ENCODE data around the gene KLRG1. TPM values are rescaled to one million over a fixed set of nuclear protein-coding genes. Genes with fewer than 3 reads are reported as not detected.

The KLRG1 gene
- polyA plus RNA-seq (2011; rRNA removed) (0.43 and 0.63 TPM in 2 replicates), polyA minus RNA-seq (2011; rRNA and poly(A)+ RNA removed) (not detected in 2 replicates)

DNA sequence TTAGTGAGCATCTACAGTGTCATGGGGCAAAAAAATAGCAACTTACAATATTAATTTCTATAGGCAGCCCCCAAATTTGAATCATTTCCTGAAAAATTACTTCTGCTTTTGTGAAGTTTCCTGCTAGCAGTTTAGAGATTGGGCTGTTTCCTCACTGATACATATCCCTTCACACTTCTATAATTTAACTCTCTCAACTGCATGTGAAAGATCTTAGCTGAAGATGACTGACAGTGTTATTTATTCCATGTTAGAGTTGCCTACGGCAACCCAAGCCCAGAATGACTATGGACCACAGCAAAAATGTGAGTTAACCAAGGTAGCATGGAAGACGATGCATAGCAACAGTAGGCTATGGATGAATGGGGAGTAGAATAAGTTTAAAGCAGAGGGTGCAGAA lies at the start of gene KLRG1:
TSS of gene KLRG1 (plus strand) at position 134 of the 400 bp plus-strand sequence. CDS start at position 224, 90 bp downstream.
- Histone ChIP-seq H3K36me3 (ENCODE audit: control insufficient read depth, insufficient read depth, low read length) (no peaks in the 10 kb centered on the region), H3K4me3 (ENCODE audit: low read depth, low read length) (no peak within 1 kb of the TSS), H3K27me3 (ENCODE audit: control insufficient read depth, insufficient read depth, low read length) (no peaks in the 10 kb centered on the region)
- CTCF ChIA-PET = no interaction called here
- POLR2A ChIA-PET = no interaction called here
- no peak for DNase-seq (ENCODE audit: low read depth)
- TF ChIP-seq, protein P1, sequence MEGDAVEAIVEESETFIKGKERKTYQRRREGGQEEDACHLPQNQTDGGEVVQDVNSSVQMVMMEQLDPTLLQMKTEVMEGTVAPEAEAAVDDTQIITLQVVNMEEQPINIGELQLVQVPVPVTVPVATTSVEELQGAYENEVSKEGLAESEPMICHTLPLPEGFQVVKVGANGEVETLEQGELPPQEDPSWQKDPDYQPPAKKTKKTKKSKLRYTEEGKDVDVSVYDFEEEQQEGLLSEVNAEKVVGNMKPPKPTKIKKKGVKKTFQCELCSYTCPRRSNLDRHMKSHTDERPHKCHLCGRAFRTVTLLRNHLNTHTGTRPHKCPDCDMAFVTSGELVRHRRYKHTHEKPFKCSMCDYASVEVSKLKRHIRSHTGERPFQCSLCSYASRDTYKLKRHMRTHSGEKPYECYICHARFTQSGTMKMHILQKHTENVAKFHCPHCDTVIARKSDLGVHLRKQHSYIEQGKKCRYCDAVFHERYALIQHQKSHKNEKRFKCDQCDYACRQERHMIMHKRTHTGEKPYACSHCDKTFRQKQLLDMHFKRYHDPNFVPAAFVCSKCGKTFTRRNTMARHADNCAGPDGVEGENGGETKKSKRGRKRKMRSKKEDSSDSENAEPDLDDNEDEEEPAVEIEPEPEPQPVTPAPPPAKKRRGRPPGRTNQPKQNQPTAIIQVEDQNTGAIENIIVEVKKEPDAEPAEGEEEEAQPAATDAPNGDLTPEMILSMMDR (IDR thresholded peaks at IDR 0.05; ENCODE audit: insufficient read depth, low read depth, low read length) = no peak

DNA sequence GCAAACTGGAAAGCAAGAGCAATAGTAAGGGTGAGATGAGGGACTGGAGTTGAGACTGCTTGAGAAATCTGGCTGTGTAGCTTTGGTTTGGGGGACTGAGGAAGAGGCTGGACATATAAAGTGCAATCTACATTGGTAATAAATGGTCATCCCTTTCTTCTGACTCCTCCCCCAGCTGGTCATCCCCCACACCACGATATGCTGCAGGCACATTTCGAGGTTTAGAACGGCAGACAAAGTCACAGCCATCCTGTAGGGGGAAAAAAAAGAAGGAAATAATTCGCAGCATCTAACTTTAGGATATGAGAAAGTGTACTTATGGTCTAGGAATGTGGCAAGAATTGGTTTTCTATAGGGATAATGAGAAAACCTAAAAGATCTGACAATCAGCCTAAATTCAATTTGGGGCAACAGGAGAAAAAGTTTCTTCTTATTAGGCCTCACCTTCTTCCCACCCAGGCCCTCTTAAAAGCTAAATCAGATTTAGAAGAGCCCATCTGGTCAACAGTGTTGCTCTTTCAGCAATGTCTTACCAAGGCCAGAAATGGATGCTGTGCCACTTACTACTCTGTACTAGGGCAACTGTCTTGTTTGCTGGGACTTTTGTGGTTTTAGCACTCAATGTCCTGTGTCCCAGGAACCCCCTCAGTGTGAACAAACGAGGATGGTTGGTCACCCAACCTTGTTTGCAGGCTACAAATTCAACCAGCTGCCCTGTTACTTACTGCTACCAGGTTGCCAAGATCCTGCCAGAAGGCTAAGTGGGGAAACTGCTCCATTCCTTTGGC lies 47.5 kb upstream of the KLRG1 start:
- Histone ChIP-seq H3K27me3 (ENCODE audit: control insufficient read depth, insufficient read depth, low read length) (no peaks in the 10 kb centered on the region), H3K36me3 (ENCODE audit: control insufficient read depth, insufficient read depth, low read length) (peaks cover 12% of the 10 kb centered on the region), H3K4me3 (ENCODE audit: low read depth, low read length) (no peak overlapping the region)
- ChIA-PET POLR2A (no interaction called here), CTCF (interaction anchor here (0.5 to 1.3 kb wide), 3 partner anchors 26 to 332 kb away, joined by 3 read pairs; no protein-coding TSS in a partner anchor)
- TF ChIP-seq, protein P1 (IDR thresholded peaks at IDR 0.05; ENCODE audit: insufficient read depth, low read depth, low read length) = no peak
- DNase-seq (ENCODE audit: low read depth) = no peak

DNA sequence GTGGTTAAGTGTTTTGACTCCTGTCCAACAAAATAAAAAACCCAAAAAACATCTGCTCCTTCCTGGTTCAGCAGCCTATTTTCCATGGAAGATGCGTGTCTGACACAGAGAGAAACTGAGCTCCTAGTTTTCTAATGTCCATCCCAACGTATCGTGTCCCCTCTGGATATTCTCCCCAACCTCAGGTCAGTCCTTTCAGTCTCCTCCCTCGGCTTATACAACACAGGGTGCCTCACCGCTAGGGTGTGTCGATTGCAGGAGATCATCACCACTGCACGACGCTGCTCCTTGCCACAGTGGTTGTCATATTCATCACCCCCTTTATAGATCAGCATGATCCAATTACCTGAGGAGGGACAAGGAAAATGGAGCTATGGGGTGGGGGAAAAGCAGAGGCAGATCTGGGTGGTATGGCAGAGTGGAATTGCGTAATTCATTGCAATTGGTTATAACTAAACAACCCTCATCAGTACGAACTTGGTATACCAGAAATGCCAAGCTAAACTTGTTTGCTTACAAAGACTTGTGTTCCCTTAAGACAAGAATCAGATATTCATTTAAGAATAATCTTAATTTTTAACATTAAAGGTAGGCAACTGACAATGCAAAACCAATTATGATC lies 45.7 kb upstream of the KLRG1 start:
- Histone ChIP-seq H3K27me3 (ENCODE audit: control insufficient read depth, insufficient read depth, low read length) (no peaks in the 10 kb centered on the region), H3K4me3 (ENCODE audit: low read depth, low read length) (no peak overlapping the region), H3K36me3 (ENCODE audit: control insufficient read depth, insufficient read depth, low read length) (peaks cover 12% of the 10 kb centered on the region)
- ChIA-PET POLR2A (no interaction called here), CTCF (interaction anchor here (1.0 kb wide), 1 partner anchor 53 kb away, joined by 3 read pairs; no protein-coding TSS in a partner anchor)
- TF ChIP-seq, protein P1 (IDR thresholded peaks at IDR 0.05; ENCODE audit: insufficient read depth, low read depth, low read length) = no peak
- no peak for DNase-seq (ENCODE audit: low read depth)

DNA sequence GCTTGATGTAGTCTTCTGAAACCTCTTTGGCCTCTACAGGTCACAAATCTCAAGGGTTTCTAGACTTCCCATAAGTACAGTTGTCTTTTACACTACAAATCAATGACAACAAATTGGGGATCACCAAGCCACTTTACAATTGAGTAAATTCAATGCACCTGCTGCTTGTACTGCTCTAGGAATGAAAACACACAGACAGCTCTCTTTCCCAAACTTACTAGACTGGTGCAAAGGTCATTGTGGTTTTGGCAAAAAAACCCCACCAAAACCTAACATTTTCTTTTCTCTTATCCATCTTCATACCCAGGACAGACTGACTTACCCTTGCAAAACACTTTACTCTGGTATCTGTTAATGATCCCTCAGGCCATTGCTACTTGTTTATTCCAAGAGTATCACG lies 42.6 kb upstream of the KLRG1 start:
- peaks cover 12% of the 10 kb centered on the region for H3K36me3 ChIP-seq (ENCODE audit: control insufficient read depth, insufficient read depth, low read length)
- H3K27me3 ChIP-seq (ENCODE audit: control insufficient read depth, insufficient read depth, low read length) = no peaks in the 10 kb centered on the region
- TF ChIP-seq, protein P1 (IDR thresholded peaks at IDR 0.05; ENCODE audit: insufficient read depth, low read depth, low read length) = no peak
- no peak for DNase-seq (ENCODE audit: low read depth)
- no peak overlapping the region for H3K4me3 ChIP-seq (ENCODE audit: low read depth, low read length)
- POLR2A ChIA-PET = no interaction called here
- CTCF ChIA-PET = no interaction called here

DNA sequence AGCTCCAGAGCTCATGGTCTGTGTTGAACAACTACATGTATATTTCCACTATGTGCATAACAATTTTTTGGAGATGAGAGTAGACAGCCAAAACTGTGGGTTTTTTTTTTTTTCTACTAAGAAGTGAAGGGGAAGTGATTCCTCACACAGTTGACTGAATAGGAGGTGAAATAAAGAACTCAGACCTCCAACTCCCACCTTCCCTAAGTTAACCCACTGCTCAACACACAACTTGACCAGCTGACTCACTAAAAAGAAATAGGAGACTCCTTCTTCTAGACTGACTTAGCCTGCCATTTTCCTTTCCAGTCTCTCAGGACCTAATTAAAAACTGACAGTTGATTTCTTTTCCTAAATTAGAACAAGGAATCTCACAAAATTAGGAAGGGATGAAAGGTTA lies 41.6 kb upstream of the KLRG1 start:
- Histone ChIP-seq H3K36me3 (ENCODE audit: control insufficient read depth, insufficient read depth, low read length) (peaks cover 12% of the 10 kb centered on the region), H3K4me3 (ENCODE audit: low read depth, low read length) (no peak overlapping the region), H3K27me3 (ENCODE audit: control insufficient read depth, insufficient read depth, low read length) (no peaks in the 10 kb centered on the region)
- POLR2A ChIA-PET = no interaction called here
- CTCF ChIA-PET = no interaction called here
- DNase-seq (ENCODE audit: low read depth) = no peak
- TF ChIP-seq, protein P1 (IDR thresholded peaks at IDR 0.05; ENCODE audit: insufficient read depth, low read depth, low read length) = no peak
